Suprapubic skin (tissue), 4 donors: ENCODE measurements around the gene IL2RA.

ENCODE experiments used
- CTCF ChIP-seq, 2 donors: fragments of 200-600 bp in 1 of 2; fragments of 450-650 bp in 1 of 2; sonication (generic) in 1 of 2; IDR thresholded peaks; one replicate each; pipeline ENCODE4 v1.5.1; 2016 to 2019; ENCODE audit warnings: antibody characterized with exemption in 2 of 2, mild to moderate bottlenecking in 1 of 2, moderate library complexity in 1 of 2
- EP300 ChIP-seq: sonication (generic); formaldehyde crosslinking; IDR thresholded peaks from one replicate; pipeline ENCODE4 v1.6.1; 2017; ENCODE audit warnings: antibody characterized with exemption
- POLR2AphosphoS5 ChIP-seq, 3 donors: sonication (generic); formaldehyde crosslinking; IDR thresholded peaks; one replicate each; pipeline ENCODE4 v1.6.1; 2017; ENCODE audit warnings: antibody characterized with exemption in 3 of 3

DNA sequence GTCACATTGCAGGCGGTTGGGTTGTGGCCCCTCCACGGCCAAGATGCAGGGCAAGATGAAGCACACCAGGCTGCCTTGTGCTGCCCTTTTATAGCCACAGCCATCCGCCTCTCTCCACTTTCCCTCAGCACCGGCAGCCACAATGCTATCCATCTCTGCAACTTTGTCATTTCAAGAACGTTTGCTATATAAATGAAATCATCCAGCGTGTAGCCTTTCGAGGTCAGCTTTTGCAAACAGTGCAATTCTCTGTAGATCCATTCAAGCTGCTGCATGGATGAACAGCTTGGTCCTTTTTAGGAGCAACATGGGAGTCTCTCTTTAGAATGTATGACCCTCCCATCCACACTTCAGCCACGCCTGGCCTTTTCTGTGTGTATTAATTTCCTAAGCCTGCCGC lies 78.4 kb downstream of the IL2RA start:
- TF ChIP-seq CTCF (IDR thresholded peaks at IDR 0.05) (no peak), EP300 (no peak), POLR2AphosphoS5 (IDR thresholded peaks at IDR 0.05) (no peak)
